ENCODE results near the gene PEX14. TPM values are rescaled to one million over a fixed set of nuclear protein-coding genes. Genes with fewer than 3 reads are reported as not detected.

Gene PEX14
- total RNA-seq, 1 experiment from 2014 or later, result 29.3 TPM

DNA sequence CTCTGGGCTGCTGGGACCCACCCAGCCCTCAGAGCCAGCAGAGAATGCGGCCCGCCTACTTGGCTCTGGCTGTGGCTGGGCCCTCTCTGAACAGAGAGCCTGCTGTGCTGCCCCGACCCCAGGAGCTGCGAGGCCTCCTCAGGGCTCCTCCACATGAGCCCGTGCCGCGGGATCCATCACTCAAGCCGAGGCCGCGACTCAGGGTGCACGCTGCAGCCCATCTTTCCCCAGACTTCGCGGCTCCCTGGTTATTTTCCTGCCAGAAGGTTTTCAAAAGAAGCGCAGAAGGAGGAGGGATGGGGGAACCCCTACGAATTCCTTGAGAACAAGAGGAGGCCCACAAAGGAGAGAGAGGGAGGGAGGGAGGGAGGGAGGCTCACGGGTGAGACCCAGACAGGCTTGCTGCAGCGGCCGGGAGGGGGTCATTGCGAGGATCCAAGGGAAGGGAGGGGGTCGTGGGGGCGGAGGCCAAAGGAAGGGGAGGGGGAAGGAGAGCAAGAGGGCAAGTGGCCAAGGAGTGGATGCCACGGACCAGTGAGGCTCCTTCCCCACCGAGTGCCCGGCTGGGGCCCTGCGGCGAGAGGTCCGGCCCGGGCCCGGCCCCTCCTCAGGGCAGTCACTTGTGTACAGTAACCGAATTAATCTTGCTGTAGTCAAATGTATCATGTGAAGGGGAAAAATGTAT, 174.9 kb downstream of the PEX14 start:
- no peak for ATAC-seq
- POLR2A ChIA-PET, result no interaction called here
- RAD21 ChIA-PET (ENCODE audit: low non-redundant PET in 1 of 2, low total read pairs in 2 of 2, uncharacterized antibody in 2 of 2, unreplicated experiment in 2 of 2), result no interaction called here
- intact Hi-C loops (cut with micrococcal nuclease), result no loop called here
- H3K4me3 ChIP-seq (replicated peaks in 1 of 2; ENCODE audit: low read depth in 1 of 2, low read length in 2 of 2), result no peak overlapping the region
- H3K79me2 ChIP-seq (ENCODE audit: insufficient read depth, low read length), result no peaks in the 10 kb centered on the region
- no peaks in the 10 kb centered on the region for H3K36me3 ChIP-seq (ENCODE audit: control insufficient read depth in 1 of 2, insufficient read depth in 2 of 2, low read length in 2 of 2)
- no peaks in the 10 kb centered on the region for H3K9me3 ChIP-seq (ENCODE audit: control insufficient read depth in 1 of 2, insufficient read depth in 1 of 2, low read depth in 1 of 2, low read length in 2 of 2)
- TF ChIP-seq SP1 (IDR thresholded peaks at IDR 0.05; ENCODE audit: low read depth), result no peak
- TF ChIP-seq POLR2AphosphoS5 (IDR thresholded peaks at IDR 0.05; ENCODE audit: low read depth, low read length), result no peak
- TF ChIP-seq CEBPB (IDR thresholded peaks at IDR 0.05; ENCODE audit: low read depth), result no peak
- no peak for TF ChIP-seq EZH2 (IDR thresholded peaks at IDR 0.05)
- no peak for TF ChIP-seq FOSL1 (IDR thresholded peaks at IDR 0.05; ENCODE audit: low read depth)
- peaks cover 0 to 12% of the 10 kb centered on the region in 2 experiments; a peak in 1 of 4 replicates for H3K4me1 ChIP-seq (ENCODE audit: control insufficient read depth in 1 of 2, insufficient read depth in 2 of 2, low read length in 2 of 2)
- H3K27ac ChIP-seq (ENCODE audit: low read depth, low read length), result no peak overlapping the region
- BruUV-seq (replicated peaks), result no TSS peak
- no peak overlapping the region for H2AFZ ChIP-seq (ENCODE audit: low read depth, low read length, poor library complexity, severe bottlenecking)
- H4K20me1 ChIP-seq (ENCODE audit: insufficient read depth), result no peaks in the 10 kb centered on the region
- H3K9ac ChIP-seq (ENCODE audit: low read length), result no peak overlapping the region
- CTCF ChIA-PET, result no interaction called here
- no peak for DNase-seq (ENCODE audit: low read depth, low spot score)
- no peaks in the 10 kb centered on the region for H3K27me3 ChIP-seq (ENCODE audit: insufficient read depth, low read length)
- H3K9me2 ChIP-seq (ENCODE audit: insufficient read depth), result no peaks in the 10 kb centered on the region
- H3K4me2 ChIP-seq (ENCODE audit: low read length), result no peak overlapping the region

DNA sequence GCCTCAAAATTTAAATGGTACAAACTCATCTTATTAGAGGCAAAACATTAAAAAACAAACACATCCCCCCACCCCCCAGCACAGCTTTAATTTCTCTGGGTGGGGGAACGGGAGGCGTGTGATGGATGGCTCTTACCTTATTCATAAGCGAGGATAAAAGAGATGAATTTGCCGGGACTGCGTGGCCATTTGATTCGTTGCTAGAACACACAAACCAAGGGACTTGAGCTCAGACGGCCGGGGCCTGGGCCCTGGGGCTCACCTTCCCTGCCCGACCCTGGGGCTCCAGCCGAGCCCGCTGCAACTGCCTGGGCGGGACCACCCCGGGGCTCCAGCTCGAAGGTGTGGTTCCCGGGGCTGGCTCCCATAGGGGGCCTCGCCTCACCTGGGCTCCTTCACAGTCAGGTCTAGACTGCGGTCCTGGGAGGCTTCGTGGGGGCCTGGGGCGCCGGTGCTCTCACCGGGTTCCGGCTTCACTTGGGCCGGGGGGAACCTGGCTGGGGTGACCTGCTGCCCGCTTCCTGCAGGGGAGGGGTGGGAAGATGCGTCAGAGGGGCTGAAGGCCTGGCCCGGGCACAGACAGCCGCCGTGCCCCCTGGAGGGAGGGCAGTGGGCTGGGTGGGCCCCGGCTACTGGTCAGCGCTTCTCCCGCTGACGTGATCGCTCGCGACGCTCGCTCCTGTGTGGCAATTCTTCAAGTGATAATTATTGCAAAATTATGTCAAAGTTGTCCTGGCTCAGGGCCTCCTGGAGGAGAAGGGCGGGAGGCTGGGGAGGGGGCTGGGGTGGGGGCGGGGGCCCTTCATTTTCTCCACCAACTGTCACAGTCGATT, 176.0 kb downstream of the PEX14 start:
- Histone ChIP-seq H4K20me1 (ENCODE audit: insufficient read depth) (no peaks in the 10 kb centered on the region), H3K4me3 (replicated peaks in 1 of 2; ENCODE audit: low read depth in 1 of 2, low read length in 2 of 2) (no peak overlapping the region), H3K9ac (ENCODE audit: low read length) (no peak overlapping the region), H2AFZ (ENCODE audit: low read depth, low read length, poor library complexity, severe bottlenecking) (no peak overlapping the region), H3K4me1 (ENCODE audit: control insufficient read depth in 1 of 2, insufficient read depth in 2 of 2, low read length in 2 of 2) (peaks cover 0 to 10% of the 10 kb centered on the region in 2 experiments; a peak in 1 of 4 replicates), H3K36me3 (ENCODE audit: control insufficient read depth in 1 of 2, insufficient read depth in 2 of 2, low read length in 2 of 2) (no peaks in the 10 kb centered on the region), H3K79me2 (ENCODE audit: insufficient read depth, low read length) (no peaks in the 10 kb centered on the region), H3K27ac (ENCODE audit: low read depth, low read length) (no peak overlapping the region), H3K4me2 (ENCODE audit: low read length) (no peak overlapping the region), H3K9me3 (ENCODE audit: control insufficient read depth in 1 of 2, insufficient read depth in 1 of 2, low read depth in 1 of 2, low read length in 2 of 2) (no peaks in the 10 kb centered on the region), H3K9me2 (ENCODE audit: insufficient read depth) (no peaks in the 10 kb centered on the region), H3K27me3 (ENCODE audit: insufficient read depth, low read length) (no peaks in the 10 kb centered on the region)
- no peak for DNase-seq (ENCODE audit: low read depth, low spot score)
- CTCF ChIA-PET, result no interaction called here
- POLR2A ChIA-PET, result no interaction called here
- no TSS peak for BruUV-seq (replicated peaks)
- TF ChIP-seq SRF (IDR thresholded peaks at IDR 0.05; ENCODE audit: low read depth) (no peak), POLR2A (IDR thresholded peaks at IDR 0.05; ENCODE audit: borderline replicate concordance, extremely low read depth, insufficient read depth, insufficient read length) (no peak), EZH2 (IDR thresholded peaks at IDR 0.05) (no peak), JUND (IDR thresholded peaks at IDR 0.05) (no peak), ZFX (IDR thresholded peaks at IDR 0.05) (no peak), EZH2phosphoT487 (IDR thresholded peaks at IDR 0.05; ENCODE audit: borderline replicate concordance) (no peak)
- no peak for ATAC-seq
- intact Hi-C loops (cut with micrococcal nuclease), result no loop called here
- RAD21 ChIA-PET (ENCODE audit: low non-redundant PET in 1 of 2, low total read pairs in 2 of 2, uncharacterized antibody in 2 of 2, unreplicated experiment in 2 of 2), result no interaction called here
